Fibroblast of skin of right biceps (primary cell): ENCODE data around the gene ARHGAP26.

Source experiments
- DNase-seq: peaks from one replicate; pipeline ENCODE4 v3.0.0-alpha.2; 2013

Gene ARHGAP26

GRCh38 chr5:143153332-143154119, 383.3 kb downstream of the ARHGAP26 start:
- DNase-seq, result peak; percentile 76

GRCh38 chr5:143154510-143155370, 384.6 kb downstream of the ARHGAP26 start:
- DNase-seq, result peak; percentile 73

- DNase-seq, result no peak
Measured at GRCh38 chr5:143155455-143155854, 385.3 kb downstream of the ARHGAP26 start.

GRCh38 chr5:143156086-143156485, 385.9 kb downstream of the ARHGAP26 start:
- DNase-seq, result no peak

GRCh38 chr5:143156572-143156971, 386.4 kb downstream of the ARHGAP26 start:
- peak; percentile 51 for DNase-seq

GRCh38 chr5:143159031-143159430, 388.9 kb downstream of the ARHGAP26 start:
- DNase-seq, result no peak

GRCh38 chr5:143161885-143162540, 391.8 kb downstream of the ARHGAP26 start:
- peak; percentile 83 for DNase-seq

- DNase-seq, result no peak
Measured at GRCh38 chr5:143162810-143163209, 392.6 kb downstream of the ARHGAP26 start.

GRCh38 chr5:143164557-143164956, 394.4 kb downstream of the ARHGAP26 start:
- no peak for DNase-seq

GRCh38 chr5:143165049-143165880, 395.1 kb downstream of the ARHGAP26 start:
- no peak for DNase-seq

GRCh38 chr5:143166090-143166489, 395.9 kb downstream of the ARHGAP26 start:
- DNase-seq, result no peak

GRCh38 chr5:143166661-143167420, 396.7 kb downstream of the ARHGAP26 start:
- no peak for DNase-seq

GRCh38 chr5:143168171-143168741, 398.1 kb downstream of the ARHGAP26 start:
- DNase-seq, result peak; percentile 29

- no peak for DNase-seq
Measured at GRCh38 chr5:143168921-143169810, 399.0 kb downstream of the ARHGAP26 start.

GRCh38 chr5:143170104-143170503, 399.9 kb downstream of the ARHGAP26 start:
- DNase-seq, result no peak

GRCh38 chr5:143170977-143171376, 400.8 kb downstream of the ARHGAP26 start:
- DNase-seq, result no peak

GRCh38 chr5:143172739-143173138, 402.6 kb downstream of the ARHGAP26 start:
- DNase-seq, result no peak

GRCh38 chr5:143173139-143173889, 403.1 kb downstream of the ARHGAP26 start:
- no peak for DNase-seq

GRCh38 chr5:143174714-143175398, 404.7 kb downstream of the ARHGAP26 start:
- no peak for DNase-seq
